Ureter (tissue), 1 donor: ENCODE measurements around the gene TRIO. TPM values are rescaled to one million over a fixed set of nuclear protein-coding genes. Genes with fewer than 3 reads are reported as not detected.

Experiments used
- DNase-seq: peaks from one replicate; pipeline ENCODE4 v3.0.0-alpha.2; 2020; ENCODE audit warnings: low spot score
- total RNA-seq: library from RNA; stranded (reverse); gene quantifications from one replicate; pipeline ENCODE4 v1.2.4, GENCODE V29; 2023
- donor health status: DM: yes; HTN: yes; CAD: no.

TRIO gene
- total RNA-seq, 1 donor from 2014 or later: 216 TPM

DNA sequence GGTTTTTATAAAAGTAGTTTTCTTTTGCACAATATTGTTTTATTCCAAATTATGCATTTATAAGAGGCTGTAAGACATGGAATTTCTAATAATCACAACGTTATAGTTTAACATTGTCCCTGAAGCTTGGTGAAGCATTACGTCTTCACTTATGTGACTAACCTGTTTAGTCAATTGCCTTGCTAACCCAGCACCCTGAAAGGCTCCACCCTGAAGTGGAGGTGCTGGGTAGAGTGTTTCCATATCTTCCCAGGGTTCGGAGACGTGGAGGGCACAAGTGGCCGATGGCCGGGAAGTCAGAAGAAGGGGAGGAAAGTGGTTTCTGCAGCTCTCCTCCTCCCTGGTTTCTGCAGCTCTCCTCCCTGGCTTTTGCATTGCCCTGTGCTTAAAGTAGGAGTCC is 83.4 kb downstream of the TRIO start:
- DNase-seq: no peak

DNA sequence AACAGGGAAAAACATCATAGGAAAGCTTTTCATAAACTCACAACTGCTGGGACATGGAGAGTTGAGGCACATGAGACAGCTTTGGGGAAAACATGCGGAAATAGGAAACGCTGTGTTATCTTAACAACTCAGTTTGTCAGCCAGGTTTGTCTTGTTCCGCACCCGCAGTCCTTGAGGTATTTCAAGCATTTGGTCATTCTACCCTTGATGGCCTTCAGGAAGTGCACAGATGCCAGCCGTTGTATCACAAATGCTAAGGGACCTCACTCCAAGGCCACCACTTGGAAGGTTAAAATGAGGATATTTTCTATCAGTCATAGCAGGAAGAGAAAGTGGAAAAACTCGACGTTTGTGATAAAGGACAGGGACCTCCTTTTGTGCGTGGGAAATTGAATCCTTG is 83.8 kb downstream of the TRIO start:
- DNase-seq: no peak

DNA sequence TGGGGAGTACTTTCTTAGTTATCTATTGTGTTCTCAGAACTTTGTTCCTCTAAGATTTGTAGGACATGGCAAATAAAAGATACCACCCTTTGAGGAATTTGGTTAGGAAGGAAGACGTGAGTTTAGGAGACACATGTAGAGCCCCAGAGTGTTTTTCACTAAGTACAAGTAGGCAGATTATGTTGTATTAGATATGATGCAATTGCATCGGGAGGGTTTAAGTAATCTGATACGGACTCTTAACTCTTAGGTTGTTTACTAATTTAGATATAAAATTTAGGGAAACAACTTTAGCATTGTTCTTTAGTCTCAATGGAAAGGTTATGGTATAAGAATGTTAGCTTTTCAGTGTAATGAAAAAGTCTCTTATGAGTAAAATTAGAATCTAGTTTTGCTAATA is 84.4 kb downstream of the TRIO start:
- no peak for DNase-seq

DNA sequence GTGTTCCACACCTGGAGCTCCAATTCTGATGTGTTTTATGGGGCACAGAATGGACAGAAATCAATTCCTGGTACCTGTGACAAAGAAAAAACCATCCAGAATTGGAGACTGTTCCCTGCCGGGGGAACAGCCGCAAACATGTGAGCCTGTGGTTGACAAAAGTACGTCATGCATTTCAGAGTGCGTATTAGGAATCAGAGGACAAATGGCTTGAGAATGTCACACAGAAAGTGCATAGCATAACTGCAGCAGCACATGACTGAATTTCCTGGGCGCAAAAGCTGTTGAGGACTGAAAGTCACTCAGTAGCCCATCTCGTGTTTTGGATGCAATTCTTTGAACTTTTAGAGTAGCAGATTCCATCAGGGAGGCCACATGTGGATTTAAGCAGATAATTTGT is 85.1 kb downstream of the TRIO start:
- DNase-seq: no peak

DNA sequence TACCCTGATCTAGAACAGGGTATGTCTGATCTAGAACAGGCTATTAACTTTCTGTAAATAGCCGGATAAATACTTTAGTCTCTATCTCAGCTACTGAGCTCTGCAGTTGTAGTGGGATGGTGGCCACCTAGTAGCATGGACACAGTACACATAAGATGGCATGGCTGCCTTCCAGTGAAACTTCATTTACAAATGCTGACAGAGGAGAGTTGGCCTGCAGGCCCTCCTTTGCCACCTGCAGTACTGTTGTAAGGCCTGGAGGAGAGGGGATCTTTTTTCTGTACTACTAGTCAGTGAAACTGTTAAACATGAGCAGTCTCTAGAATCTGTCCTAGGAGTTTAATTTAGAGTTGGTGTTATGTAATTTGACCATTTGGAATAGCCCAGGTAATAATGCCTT is 86.0 kb downstream of the TRIO start:
- no peak for DNase-seq

DNA sequence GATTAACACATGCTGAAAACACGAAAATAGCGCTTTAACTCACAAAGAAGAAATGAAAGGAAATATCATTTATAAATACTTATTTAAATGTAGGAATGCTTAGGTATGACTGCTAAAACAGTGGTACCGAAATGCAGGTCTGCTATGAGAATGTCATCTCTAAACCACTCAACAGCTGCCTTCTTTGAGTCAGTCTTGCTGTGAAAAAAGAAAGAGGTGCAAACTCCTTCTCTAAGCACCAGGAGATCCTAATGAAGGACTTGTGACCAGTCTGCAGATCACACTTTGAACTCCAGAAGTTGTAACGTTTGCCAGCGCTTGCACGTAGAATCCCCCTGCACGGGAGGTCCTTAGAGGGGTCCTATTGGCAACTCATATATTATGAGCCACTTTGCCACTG is 86.6 kb downstream of the TRIO start:
- no peak for DNase-seq

DNA sequence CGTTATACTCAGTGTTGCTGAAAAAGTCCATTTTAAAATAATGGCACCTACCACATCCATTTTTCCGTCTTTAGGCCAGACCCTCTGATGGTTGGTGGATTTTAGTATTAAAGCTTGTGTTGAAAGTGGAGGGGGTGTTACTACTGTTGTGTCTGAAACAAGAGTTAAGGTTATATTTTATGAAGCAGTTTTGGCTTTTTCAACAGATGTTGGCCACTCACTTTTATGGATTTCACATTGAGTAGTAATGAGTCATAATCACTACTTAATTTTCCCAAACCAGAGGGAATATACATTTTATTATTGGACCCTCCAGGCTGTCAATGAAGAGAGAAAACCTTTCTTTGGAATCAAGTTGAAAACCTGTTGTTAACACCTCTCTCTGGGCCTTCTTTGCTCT is 88.0 kb downstream of the TRIO start:
- DNase-seq: no peak

DNA sequence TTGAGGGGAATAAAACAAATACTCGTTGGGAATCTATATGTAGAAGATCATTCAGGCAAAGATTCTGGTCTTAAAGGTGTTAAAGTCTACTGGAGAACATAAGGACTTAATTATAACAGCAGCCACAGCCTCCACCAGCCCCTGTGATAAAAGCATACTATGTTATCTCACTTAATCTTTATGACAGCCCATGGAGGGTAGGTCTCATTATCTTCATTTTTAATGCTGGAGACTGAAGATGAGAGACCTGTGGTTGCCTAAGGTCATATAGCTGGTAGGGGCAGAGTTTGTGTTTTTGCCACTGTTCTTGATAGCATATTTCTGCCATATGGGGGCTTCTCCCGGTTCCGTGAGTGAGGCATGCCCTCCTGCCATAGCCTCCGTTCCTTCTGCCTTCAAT is 88.7 kb downstream of the TRIO start:
- DNase-seq: no peak

DNA sequence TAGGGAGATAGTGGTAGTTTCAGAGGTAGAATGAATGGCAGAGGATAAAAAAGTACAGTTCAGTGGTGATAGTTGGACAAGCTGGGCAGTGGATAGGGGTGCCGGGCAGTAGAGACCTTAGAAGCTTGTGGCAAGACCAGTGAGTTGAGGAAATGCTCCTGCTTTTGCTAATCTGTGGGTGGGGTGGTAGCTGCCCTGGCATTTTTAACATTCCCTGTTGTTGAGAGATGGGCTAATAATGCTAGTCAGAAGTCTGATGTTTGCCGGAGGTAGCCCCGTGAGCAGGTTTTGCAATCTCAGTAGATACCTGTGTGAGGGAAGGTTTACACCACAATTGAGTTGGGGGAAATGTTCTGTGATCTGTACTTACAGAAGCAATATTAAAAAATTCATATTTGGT is 91.1 kb downstream of the TRIO start:
- no peak for DNase-seq

DNA sequence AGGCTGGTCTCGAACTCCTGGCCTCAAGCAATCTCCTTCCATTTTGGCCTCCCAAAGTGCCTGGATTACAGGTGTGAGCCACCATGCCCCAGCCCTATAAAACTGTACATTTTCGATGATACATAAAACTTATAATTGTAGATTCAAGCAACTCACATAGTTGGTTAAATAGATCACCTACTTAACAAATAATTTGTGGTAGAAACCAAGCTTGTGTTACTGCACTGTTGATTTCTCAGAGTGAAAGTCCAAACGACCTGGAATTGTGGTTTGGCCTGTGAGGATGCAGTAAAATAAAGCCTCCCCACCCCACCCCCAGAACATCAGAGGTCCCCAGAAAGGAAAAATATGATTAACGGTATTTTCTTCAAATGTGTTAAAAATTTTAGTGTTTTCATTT is 92.7 kb downstream of the TRIO start:
- no peak for DNase-seq

DNA sequence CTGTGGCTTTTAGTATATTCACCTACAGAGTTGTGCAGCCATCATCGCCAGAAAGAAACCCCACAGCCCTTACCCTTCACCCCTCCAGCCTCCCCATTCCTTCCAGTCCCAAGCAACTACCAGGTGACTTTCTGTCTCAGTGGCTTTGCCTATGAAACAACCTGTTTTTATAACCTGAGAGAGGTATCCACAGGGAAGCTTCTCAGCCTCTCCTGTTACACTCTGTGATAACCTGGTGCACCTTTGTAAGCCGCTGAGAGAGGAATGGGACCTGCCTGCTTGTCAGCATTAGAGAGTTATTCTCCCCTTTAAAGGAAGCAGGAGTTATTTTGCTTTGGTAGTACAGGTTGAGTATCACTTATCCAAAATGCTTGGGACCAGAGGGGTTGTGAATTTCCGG is 93.6 kb downstream of the TRIO start:
- no peak for DNase-seq

DNA sequence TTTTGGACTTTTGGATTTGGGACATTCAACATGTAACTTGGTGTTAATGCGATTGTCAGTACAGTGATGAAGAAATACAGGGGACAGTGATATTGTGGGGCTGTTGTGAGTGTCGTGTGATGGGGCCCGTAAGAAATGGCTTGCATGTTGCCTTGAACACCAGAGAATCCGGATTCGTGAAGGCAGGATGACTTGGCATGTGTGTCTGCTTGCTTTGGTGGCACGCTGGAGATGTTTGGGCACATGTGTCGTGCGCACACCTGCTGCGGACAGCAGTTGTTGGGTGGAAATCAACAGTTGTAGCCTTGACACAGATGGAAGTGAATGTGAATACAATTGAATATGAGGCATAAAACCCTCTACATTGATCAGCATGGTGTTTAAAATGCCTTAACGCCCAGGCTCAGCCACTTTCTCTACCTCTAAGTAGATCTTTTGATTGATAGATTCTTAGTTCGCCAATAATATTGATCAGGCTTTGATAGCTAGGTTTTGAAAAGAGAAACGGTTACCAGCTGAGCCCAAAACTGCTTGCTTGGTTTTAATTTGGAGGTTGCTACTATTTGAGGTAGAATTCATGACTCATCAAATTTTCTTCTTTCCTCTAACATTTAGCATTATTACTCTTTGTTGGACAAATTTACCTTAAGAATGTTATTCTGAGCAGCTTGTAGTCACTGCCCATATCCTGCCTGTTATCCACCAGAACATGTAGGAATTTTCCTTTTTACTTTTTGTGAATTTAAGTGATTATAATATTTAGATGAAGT is 94.4 kb downstream of the TRIO start:
- no peak for DNase-seq

DNA sequence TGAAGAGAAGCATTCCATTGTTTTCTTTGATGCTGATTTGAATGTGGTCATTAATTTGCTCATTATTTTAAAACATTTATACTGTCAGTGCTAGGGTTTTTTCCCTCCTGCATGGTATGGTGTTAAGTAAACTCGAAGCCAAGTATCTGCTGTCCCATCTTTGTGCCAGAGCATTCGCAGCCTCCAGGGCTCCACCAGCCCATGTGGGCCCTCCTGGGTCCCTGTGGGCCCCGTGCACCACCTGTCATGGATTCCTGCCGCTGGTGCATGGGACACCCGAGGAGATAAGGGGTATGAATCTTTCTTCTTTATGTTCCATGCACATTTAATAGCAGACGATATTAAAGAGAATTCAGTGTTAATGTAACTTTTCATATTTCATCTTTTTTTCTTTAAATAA is 95.1 kb downstream of the TRIO start:
- DNase-seq: no peak

DNA sequence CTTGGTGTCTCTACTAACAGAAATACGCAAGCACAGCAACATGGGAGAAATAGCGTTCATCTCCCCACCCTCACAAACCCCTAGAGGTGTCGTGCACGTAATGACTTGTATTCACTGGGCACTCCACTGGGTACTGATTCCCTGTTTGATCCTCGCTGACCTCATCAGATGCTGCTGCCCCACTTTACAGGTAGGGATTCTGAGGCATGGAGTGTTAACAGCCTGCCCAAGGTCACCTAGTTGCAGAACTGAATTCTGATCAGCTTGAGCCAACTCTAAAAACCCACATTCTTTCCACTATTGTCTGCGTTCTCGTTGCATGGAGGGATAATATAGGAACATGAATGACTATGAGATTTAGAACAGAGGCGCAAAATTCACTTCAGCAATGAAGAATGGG is 96.3 kb downstream of the TRIO start:
- DNase-seq: no peak

DNA sequence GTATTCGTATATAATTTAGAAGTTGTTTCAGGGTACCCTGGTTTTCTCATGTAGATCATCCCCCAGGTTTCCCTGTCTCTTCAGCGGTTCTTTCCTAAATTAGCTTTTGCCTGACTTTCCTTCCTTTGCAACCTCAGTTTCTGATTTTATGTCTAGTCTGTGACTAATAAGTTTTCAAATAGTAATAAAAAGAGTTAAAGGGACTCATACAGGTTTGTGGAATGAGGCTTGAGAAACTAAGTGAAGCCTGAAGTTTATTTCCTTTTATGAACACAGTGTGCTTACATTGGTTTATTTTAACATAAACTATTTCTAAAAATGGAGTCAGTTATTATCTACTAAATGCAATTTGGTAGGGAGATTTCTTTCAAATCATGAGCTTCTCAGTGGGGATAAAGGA is 96.8 kb downstream of the TRIO start:
- no peak for DNase-seq

DNA sequence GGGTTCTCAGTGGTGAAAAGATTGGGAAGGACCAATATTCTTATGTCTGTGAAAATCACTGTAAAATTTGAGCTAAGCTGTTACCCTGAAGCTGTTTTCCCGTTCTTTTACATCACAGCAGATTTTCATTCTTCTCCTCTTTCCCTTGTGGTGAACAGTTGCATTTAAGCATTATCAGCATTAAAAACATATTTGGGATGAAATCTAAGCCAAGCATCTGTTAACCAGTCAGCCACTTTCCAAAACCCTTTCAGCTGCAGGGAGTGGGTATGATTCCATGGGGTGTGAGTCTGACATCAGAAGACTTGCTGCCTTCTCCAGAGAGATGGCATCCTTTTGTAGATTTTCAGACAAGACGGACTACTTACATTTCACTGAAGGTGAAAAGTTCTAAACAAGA is 97.2 kb downstream of the TRIO start:
- DNase-seq: no peak

DNA sequence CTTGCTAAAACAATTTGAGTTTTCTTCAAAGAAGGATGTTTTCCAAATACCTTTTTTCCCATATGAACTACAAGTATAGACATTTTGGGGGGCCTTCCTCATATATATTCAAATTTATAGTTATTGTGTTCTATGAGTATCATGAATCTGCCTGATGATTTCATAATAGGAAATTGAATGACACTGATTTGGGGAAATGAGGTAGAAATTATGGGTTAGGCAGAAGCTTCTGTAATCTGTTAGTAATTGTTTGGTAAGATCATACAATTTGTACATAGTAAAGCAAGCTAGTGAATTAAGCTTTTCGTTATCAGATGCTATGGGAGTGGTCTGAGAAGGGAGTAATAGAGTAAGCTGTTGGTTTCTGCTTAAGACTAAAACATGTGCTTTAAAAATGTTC is 98.0 kb downstream of the TRIO start:
- no peak for DNase-seq

DNA sequence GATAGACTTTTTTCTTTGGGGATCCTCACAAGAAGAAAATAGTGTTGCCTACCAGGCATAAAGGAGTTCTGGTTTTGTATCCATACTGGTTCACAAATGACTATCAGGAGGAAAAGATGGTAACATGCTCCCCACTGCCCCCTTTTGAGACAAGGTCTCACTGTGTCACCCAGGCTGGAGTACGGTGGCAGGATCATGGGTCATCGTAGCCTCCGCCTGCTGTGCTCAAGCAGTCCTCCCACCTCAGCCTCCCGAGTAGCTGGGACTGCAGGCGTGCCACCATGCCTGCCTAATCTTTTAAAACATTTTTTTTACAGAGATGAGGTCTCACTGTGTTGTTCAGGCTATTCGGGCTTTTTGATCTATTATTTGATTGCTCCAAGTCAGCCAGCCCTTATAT is 99.3 kb downstream of the TRIO start:
- DNase-seq: no peak

DNA sequence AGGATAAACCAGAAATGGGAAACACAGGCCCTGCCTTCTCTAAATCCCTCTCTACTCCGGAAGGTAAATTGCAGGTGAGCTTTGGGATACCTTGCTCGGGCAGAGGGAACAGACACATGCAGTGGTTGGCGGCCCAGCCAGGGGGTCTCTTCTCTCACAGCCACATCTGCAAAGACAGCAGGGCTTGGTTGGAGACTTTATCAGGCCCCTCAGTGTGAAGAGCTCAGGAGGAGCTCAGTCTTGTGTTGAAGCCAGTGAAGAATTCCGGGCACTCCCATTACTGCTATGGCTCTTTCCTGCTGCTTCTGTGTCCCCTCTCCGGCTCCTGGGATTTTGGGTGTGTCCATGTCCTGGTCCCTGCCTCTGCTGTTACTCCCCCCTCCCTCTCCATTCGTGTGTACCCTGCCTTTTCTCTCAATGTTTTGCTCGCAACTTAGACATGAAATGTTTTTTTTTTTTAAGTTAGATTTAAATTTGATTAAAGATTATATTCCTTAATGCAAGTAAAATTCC is 99.8 kb downstream of the TRIO start:
- DNase-seq: no peak

DNA sequence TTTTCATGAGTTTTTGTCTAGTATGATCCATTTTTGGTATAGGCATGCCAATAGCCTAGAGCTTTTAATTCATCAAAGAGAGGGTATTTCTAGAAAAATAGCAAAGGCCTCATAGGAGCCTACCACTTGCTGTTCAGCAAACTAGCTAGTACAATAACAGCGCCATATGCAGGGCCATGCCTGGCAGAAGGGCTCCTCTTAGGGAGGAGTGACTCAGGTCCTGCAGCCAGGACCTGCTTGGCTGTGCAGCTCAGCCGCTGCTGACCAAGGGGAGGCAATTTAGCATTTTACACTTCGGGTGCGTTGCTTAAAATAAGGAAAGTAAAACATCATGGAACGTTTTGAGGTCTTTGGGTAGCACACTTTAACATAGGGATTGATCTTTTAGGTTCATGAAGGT is 100.6 kb downstream of the TRIO start:
- DNase-seq: no peak

DNA sequence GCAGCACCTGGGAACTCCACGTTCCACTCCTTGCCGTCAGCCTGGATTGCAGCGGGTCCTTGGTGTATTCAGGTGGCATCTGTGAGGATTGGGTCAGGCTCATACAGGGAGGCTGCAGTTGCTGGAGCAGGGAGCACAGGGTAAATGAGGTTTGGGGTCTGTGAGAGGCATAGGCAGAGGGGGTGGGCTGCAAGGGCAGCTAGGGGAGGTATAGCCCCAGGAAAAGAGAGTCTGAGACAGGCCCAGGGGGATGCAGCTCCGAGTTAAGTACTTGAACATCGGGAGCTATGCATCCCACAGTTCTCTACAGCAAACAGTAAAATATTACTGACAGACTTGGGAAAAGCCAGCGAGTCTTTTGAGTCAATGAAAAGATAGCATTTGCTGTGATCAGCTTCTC is 101.6 kb downstream of the TRIO start:
- DNase-seq: no peak

DNA sequence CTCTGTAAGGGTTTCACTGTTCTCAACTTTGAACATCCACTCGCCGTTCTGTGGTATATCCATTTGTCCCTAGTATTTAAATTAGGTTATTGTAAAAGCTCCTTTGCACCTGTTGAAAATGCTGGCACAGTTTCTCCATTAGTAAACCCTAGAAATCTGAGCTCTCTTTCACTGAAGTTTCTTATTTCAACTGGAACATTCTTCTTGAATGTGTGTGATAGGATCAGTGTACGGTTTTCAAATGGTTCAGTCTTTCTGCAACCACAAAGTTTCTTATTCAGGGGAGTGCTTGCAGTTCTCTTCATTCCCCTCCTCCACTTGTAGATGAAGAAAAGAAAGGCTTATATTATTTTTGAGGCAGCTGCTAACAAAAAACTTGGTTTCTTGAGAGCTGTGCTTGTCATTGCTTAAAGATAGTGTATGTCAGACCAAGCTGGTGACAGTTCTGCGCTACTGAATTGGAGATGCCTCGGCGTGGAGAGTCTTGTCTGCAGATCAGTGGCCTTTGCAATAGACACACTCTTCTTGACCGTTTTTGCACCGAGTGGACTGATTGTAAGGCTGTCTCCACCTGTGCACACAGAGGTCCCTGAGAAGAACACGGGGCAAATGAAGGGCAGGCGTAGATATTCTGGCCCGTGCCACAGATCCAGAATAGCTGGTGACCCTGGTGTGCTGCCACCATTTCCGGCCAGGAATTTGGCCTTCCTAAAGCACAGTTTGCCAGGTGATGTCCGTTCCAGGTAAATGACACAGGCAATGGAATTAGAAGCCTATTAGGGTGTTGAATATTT is 102.2 kb downstream of the TRIO start:
- DNase-seq: no peak

DNA sequence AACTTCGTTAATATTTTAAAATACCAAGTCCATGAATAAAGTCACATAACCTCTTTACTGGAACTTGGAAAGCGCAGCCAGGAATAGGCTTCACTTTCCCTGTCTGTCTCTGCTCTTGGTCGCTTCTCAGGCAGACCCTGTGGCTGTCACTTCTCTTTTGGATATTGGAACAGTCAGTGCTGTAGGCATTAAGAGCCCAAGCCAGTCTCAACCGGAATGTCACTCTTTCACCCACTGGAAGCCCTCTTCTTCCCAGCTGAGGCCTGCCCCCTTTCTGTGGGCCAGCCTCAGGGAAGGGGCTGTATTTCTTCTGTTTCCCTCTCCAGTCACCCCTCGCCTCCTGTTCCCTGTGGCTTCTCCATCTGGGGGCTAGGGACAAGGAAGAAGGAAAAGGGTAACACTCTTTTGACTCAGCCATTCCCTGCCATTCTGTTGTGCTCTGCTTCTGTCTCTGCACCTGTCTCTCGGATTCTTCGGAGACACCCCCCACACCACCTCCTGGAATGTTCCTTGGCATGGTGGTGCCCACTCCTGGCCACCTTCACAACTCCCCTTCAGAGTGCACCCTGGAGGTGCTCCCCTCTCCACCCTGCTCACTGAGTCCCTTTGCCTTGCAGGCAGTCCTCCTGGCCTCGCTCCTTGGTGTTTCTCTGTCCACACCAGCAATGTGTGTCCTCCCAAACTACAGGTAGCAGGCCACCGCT is 103.4 kb downstream of the TRIO start:
- no peak for DNase-seq
